Stimulated activated CD8-positive, alpha-beta memory T cell treated with anti-CD3 and anti-CD28 coated beads, Interleukin-4, amount 100 ng/mL, for 48 hours (primary cell): Measurements from ENCODE around the gene SEMA3E.

Source experiments
- DNase-seq: peaks from one replicate; pipeline ENCODE4 v3.0.0-alpha.2; 2020

The SEMA3E gene

DNA sequence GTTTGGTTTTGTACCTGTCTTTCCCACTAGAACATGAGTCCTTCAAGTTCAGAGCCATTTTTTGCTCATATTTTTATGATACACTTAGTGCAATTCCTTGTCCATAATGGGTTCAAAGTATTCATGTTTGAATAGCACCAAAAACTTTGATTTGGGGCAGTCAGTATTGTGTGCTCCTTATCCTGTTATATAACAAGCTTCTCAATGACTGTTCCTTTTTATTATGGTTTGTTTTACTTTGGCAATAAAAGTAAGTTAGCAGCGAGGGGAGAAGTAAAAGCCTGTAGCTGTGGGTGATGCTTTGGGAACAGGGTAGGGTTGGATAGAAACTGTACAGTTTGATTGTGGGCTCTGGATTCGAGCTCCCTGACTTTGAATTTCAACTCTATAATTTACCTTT lies 311.9 kb downstream of the SEMA3E start:
- DNase-seq: no peak

DNA sequence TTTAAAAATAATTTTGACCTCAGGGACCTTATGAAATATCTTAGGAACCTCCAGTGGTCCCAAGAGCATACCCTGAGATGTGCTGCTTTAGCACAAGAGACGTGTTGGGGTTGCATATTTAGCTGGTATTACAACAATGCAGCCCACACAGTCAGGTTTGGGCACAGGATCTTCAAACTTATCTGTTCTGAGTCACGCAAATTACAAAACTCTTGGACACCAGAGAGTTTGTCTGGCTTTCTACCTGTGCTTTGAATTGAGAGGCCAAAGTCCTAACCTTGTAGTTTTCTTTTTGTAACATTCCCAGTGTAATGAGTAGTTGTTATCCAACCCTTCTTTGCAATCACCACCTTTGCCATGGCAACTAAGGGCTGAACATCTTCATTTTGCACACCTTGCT lies 322.7 kb downstream of the SEMA3E start:
- no peak for DNase-seq

DNA sequence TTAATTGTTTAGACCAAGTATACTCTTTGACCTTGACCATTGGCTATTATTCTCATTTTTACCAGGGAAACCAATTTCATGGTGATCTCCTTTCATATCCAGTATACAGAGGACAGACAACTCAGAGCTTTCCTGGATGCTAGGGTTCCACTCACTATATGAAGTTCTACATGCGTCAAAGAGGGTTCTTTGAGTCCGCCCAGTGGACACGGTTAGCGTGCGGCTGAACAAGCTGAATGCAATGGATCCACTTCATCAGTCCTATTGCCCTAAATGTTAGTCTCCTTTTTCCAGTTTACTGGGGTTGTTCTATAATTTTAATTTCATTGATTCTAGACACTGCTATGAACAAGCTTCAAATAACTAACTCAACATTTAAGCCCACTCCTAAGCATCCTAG lies 323.9 kb downstream of the SEMA3E start:
- DNase-seq: no peak

DNA sequence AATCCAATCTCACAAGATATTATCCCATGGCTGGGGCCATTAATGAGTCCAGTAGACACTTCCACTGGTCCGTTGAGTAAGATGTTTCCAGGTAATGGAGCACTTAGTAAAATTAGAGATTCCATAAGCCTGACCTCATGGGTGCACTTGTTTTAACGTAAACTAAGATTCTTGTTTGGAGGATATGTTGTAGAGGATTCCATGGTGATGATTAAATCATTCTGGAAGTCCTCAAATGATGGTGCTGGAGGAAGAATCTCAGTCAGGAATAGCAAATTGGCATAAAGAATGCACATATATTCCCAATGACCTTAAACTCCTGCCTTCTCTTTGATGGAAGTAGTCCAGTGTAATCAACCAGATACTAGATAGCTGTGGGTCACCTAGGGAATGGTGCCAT lies 324.3 kb downstream of the SEMA3E start:
- no peak for DNase-seq

DNA sequence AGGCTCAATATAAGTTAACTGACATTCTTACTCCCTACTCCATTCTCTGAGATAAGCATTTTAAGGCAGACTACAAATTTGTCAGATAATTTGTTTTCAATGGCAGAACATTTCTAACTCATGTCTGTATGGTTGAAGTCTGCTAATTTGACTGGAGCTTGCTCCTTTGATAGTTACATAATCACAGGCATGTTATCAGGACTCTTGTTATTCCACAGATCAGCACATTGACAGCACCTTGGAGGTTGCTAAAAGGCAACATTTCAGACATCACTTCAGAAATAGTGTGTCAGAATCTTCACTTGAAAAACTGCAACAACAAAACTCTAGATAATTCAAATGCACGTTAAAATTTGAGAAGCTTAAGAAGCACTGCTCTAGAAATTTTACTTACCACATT lies 327.9 kb downstream of the SEMA3E start:
- no peak for DNase-seq

DNA sequence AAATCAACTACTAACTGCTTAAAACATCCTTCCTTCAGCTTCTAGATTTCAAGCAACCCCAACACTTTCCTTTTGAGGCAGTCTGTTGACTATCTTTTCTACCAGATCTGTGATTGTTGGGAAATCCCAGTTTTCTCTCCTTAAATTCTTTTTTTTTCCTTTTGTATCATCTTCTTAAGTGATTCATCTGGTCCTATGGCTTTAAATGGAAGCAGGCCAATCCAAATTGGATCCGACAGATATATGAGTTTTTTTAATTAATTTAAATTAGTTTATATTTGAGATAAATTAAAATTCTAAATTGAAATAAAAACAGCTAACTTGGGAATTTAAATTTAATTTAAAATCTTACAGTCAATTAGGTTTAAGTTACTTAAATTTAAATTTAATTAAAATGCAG lies 335.0 kb downstream of the SEMA3E start:
- DNase-seq: no peak
